Endothelial cell of umbilical vein (primary cell): Measurements from ENCODE around the gene ROBO4. TPM values are rescaled to one million over a fixed set of nuclear protein-coding genes. Genes with fewer than 3 reads are reported as not detected.
A peak's percentile ranks its signal among the peaks of the same experiment; 100 is the strongest.

Experiments used
- BruUV-seq: library from RNA; stranded (reverse); fragments of 400-500 nt; replicated peaks from 2 replicates; lab custom pipeline; 2021; lab: Mats Ljungman, UMichigan
- CTCF ChIA-PET: fragments of 300-600, 350-600 bp; sonication (Branson Sonifier 250); formaldehyde crosslinking; loops from one replicate; lab custom pipeline; 2021; ENCODE audit warnings: antibody characterized with exemption, inconsistent platforms; lab: Charles Lee
- POLR2A ChIA-PET: fragments of 300-600, 350-600 bp; sonication (Branson Sonifier 250); formaldehyde crosslinking; loops from one replicate; lab custom pipeline; 2021; ENCODE audit warnings: antibody characterized with exemption, inconsistent platforms; lab: Charles Lee
- DNase-seq: peaks from one replicate; pipeline ENCODE4 v3.0.0-alpha.2; 2011; ENCODE audit warnings: low read depth, low spot score
- FAIRE-seq: peaks from 2 replicates; lab custom pipeline; 2011; peaks lifted over from hg19 to GRCh38; lab: Jason Lieb, UNC
- H2AFZ ChIP-seq: 2 replicates; pipeline ENCODE4 v1.6.0; 2012; ENCODE audit warnings: low read depth, low read length, control low read depth, inconsistent platforms
- H3K27ac ChIP-seq: 2 replicates; pipeline ENCODE4 v1.5.1; 2011; ENCODE audit warnings: low read depth, mild to moderate bottlenecking, control low read depth, low read length, moderate library complexity; ENCODE audit not compliant: insufficient read depth
- H3K27me3 ChIP-seq, 2 experiments: 2 replicates each; pipeline versions ENCODE4 v1.6.0 to v1.6.1; 2011; ENCODE audit warnings: low read length in 2 of 2, mixed read lengths in 1 of 2; ENCODE audit not compliant: control insufficient read depth in 2 of 2, insufficient read depth in 2 of 2
- H3K36me3 ChIP-seq, 2 experiments: 2 replicates in 1 of 2; 3 replicates in 1 of 2; pipeline ENCODE4 v1.5.1; 2011; ENCODE audit warnings: low read length in 2 of 2, mild to moderate bottlenecking in 1 of 2, moderate library complexity in 1 of 2; ENCODE audit not compliant: control insufficient read depth in 2 of 2, insufficient read depth in 2 of 2; ENCODE audit errors: extremely low read depth in 1 of 2
- H3K4me1 ChIP-seq: 3 replicates; pipeline ENCODE4 v1.5.1; 2011; ENCODE audit warnings: mild to moderate bottlenecking, low read length; ENCODE audit not compliant: control insufficient read depth, insufficient read depth; ENCODE audit errors: extremely low read depth
- H3K4me2 ChIP-seq: 2 replicates; pipeline ENCODE4 v1.6.1; 2011; ENCODE audit warnings: low read length, control low read depth, mixed read lengths; ENCODE audit not compliant: insufficient read depth
- H3K4me3 ChIP-seq, 3 experiments: fragments of 200-600 bp in 1 of 3; sonication (generic), shearing (Covaris generic) in 1 of 3; replicated peaks in 1 of 3; 2 replicates each; pipeline ENCODE4 v1.5.1; 2011 to 2016; ENCODE audit warnings: control low read depth in 3 of 3, low read length in 3 of 3, mild to moderate bottlenecking in 2 of 3, inconsistent platforms in 1 of 3, low read depth in 1 of 3, moderate library complexity in 1 of 3; ENCODE audit not compliant: insufficient read depth in 1 of 3
- H3K79me2 ChIP-seq: 2 replicates; pipeline ENCODE4 v1.6.0; 2012; ENCODE audit warnings: low read length, inconsistent platforms; ENCODE audit not compliant: control insufficient read depth, insufficient read depth
- H3K9ac ChIP-seq: replicated peaks from 2 replicates; pipeline ENCODE3; 2011; ENCODE audit warnings: low read length, control low read depth; ENCODE audit not compliant: insufficient read depth; ENCODE audit errors: extremely low read depth
- H3K9me1 ChIP-seq: replicated peaks from 3 replicates; pipeline ENCODE4 v1.6.0; 2011; ENCODE audit warnings: mild to moderate bottlenecking, low read length; ENCODE audit not compliant: control insufficient read depth, insufficient read depth; ENCODE audit errors: extremely low read depth
- H3K9me3 ChIP-seq: replicated peaks from 2 replicates; pipeline ENCODE4 v1.5.1; 2012; ENCODE audit warnings: low read length, inconsistent platforms; ENCODE audit not compliant: control insufficient read depth, insufficient read depth
- H4K20me1 ChIP-seq: replicated peaks from 2 replicates; pipeline ENCODE3; 2011; ENCODE audit warnings: mild to moderate bottlenecking, low read length; ENCODE audit not compliant: control insufficient read depth, insufficient read depth; ENCODE audit errors: extremely low read depth
- CTCF ChIP-seq, 2 donors: IDR thresholded peaks; 1 replicate in 1 of 2; 2 replicates in 1 of 2; pipeline ENCODE4 v1.5.1; 2011; ENCODE audit warnings: low read length in 2 of 2, mild to moderate bottlenecking in 2 of 2, moderate library complexity in 2 of 2, control low read depth in 1 of 2, inconsistent platforms in 1 of 2, low read depth in 1 of 2; ENCODE audit not compliant: insufficient read depth in 1 of 2; ENCODE audit errors: extremely low read depth in 1 of 2
- EZH2 ChIP-seq: IDR thresholded peaks from 2 replicates; pipeline ENCODE4 v1.6.1; 2012; ENCODE audit warnings: borderline replicate concordance, low read depth, mild to moderate bottlenecking, moderate library complexity, low read length, inconsistent platforms; ENCODE audit not compliant: severe bottlenecking
- FOS ChIP-seq: IDR thresholded peaks from 2 replicates; pipeline ENCODE4 v1.6.1; 2011; ENCODE audit warnings: mild to moderate bottlenecking, low read length, moderate library complexity, borderline replicate concordance; ENCODE audit not compliant: insufficient read depth
- GATA2 ChIP-seq: IDR thresholded peaks from 2 replicates; pipeline ENCODE4 v1.7.0; 2011; ENCODE audit warnings: low read depth, mild to moderate bottlenecking, moderate library complexity, mixed read lengths, low read length; ENCODE audit not compliant: insufficient read length, insufficient read depth
- JUN ChIP-seq: IDR thresholded peaks from 2 replicates; pipeline ENCODE4 v1.6.1; 2011; ENCODE audit warnings: borderline replicate concordance, low read depth; ENCODE audit not compliant: insufficient read length, insufficient read depth
- MAX ChIP-seq: IDR thresholded peaks from 2 replicates; pipeline ENCODE4 v1.6.1; 2011; ENCODE audit not compliant: insufficient read depth, insufficient read length
- MYC ChIP-seq: IDR thresholded peaks from one replicate; pipeline ENCODE4 v1.6.1; 2011; ENCODE audit warnings: mild to moderate bottlenecking, low read depth, low read length
- POLR2A ChIP-seq: IDR thresholded peaks from 2 replicates; pipeline ENCODE4 v1.6.1; 2012; ENCODE audit warnings: low read depth, mild to moderate bottlenecking, control low read depth, low read length
- POLR2AphosphoS5 ChIP-seq: IDR thresholded peaks from 2 replicates; pipeline ENCODE4 v1.6.1; 2012; ENCODE audit warnings: low read depth, mild to moderate bottlenecking, control low read depth, low read length, moderate library complexity; ENCODE audit not compliant: insufficient read depth
- dilution Hi-C: fragments of 300-500 bp; cut with MboI; formaldehyde crosslinking; loops from one replicate; pipeline ENCODE4 v1.15.0; 2019; ENCODE audit warnings: low sequenced_read_pairs; ENCODE audit not compliant: extremely low pct_ligation_motif_present
- intact Hi-C: fragments of 100-400 bp; cut with micrococcal nuclease; formaldehyde crosslinking; loops from one replicate; pipeline ENCODE4 v1.10.0; 2022
- polyA plus RNA-seq, 4 experiments: library from polyadenylated mRNA; depleted of rRNA in 3 of 4; stranded (reverse) in 3 of 4; unstranded in 1 of 4; fragments of >200 nt; gene quantifications; 2 replicates each; pipeline versions ENCODE4 v1.2.1 to v1.2.3, GENCODE V29; 2011 to 2012; ENCODE audit warnings: missing spikeins in 1 of 4
- total RNA-seq: library from RNA; stranded (reverse); gene quantifications from 2 replicates; pipeline ENCODE4 v1.2.3, GENCODE V29; 2021

The ROBO4 gene
- total and polyA plus RNA-seq, 2 donors (not counting 3 experiments of a cell fraction or from before 2014, with no cell fraction given) = 260 to 474 TPM

- DNase-seq = no peak
- Histone ChIP-seq H3K9me3 (no peaks in the 10 kb centered on the region), H3K4me2 (no peak overlapping the region), H4K20me1 (no peaks in the 10 kb centered on the region), H3K27ac (no peak overlapping the region), H3K36me3 (no peaks in the 10 kb centered on the region), H3K9me1 (no peaks in the 10 kb centered on the region), H3K27me3 (peaks cover 50 to 63% of the 10 kb centered on the region in 2 experiments), H3K79me2 (no peaks in the 10 kb centered on the region), H2AFZ (peak overlapping the region; percentile 44), H3K4me1 (peaks cover 10% of the 10 kb centered on the region), H3K4me3 (no peak overlapping the region), H3K9ac (no peak overlapping the region)
- no peak for FAIRE-seq
- POLR2A ChIA-PET = no interaction called here
- CTCF ChIA-PET = interaction anchor here (0.9 to 8.5 kb wide), 7 partner anchors 13 to 196 kb away, joined by 3 to 191 read pairs (median 16); partner anchors contain the start of genes MSANTD2 and ROBO3
- no TSS peak for BruUV-seq
- intact Hi-C loops (loop anchor here (5.0 kb wide), 1 partner anchor 436 kb away; no protein-coding TSS in a partner anchor), dilution Hi-C loops (loop anchor here (10.0 kb wide), 1 partner anchor 174 kb away; no protein-coding TSS in a partner anchor)
- TF ChIP-seq EZH2 = no peak
- TF ChIP-seq POLR2A = no peak
- no peak for TF ChIP-seq FOS
- no peak for TF ChIP-seq MYC
- TF ChIP-seq MAX = no peak
- TF ChIP-seq GATA2 = no peak
- TF ChIP-seq JUN = no peak
- TF ChIP-seq CTCF (IDR thresholded peaks at IDR 0.05; ENCODE audit: extremely low read depth in 1 of 2, insufficient read depth in 1 of 2, low read depth in 1 of 2, low read length in 2 of 2) = no peak
- no peak for TF ChIP-seq POLR2AphosphoS5
These were observed 58.9 kb downstream of the ROBO4 start for GRCh38 chr11:124838805-124839127.
